ENCODE measurements around the gene SGMS1.
"Not testable (repeated sequence)": the region's sequence is repeated elsewhere in the genome, so short reads cannot be mapped to it uniquely, and the experiment has no call there.

GRCh38 chr10:50425215-50425614 lies 198.5 kb downstream of the SGMS1 start:
- TF ChIP-seq GLIS3 (CRISPR knock-in tag; IDR thresholded peaks at IDR 0.05); ZNF70 (CRISPR knock-in tag; IDR thresholded peaks at IDR 0.05); OSR1 (CRISPR knock-in tag; IDR thresholded peaks at IDR 0.05); ISL1 (CRISPR knock-in tag; IDR thresholded peaks at IDR 0.05); CREB5 (CRISPR knock-in tag; IDR thresholded peaks at IDR 0.05; ENCODE audit: low read depth); ZC3H10 (CRISPR knock-in tag; IDR thresholded peaks at IDR 0.05): not testable (repeated sequence)

All from SK-N-SH treated with all-trans-retinoic acid at 6 μM for 48 hours (cell line).